ENCODE results near the gene KHDRBS2.

KHDRBS2 gene

DNA sequence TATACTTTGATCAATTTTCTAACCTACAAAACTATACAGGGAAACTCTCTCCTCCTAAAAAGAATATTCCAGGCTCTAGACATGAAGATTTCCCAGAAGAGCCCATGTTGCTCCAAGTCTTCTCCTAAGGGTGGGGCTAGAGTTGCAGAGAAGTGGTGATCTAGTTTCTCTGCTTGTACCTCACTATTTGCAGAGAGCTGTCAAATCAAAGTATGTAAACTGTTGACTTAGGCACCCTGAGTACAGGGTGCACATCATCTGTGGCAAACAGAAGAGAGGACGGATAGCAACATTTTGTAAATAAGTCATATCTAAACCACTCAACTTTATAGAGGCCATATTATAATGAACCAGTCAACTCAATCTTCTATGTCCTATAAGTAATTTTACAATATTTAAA, 250.1 kb downstream of the KHDRBS2 start:
- DNase-seq (ENCODE audit: low read depth in 2 of 2) = no peak

DNA sequence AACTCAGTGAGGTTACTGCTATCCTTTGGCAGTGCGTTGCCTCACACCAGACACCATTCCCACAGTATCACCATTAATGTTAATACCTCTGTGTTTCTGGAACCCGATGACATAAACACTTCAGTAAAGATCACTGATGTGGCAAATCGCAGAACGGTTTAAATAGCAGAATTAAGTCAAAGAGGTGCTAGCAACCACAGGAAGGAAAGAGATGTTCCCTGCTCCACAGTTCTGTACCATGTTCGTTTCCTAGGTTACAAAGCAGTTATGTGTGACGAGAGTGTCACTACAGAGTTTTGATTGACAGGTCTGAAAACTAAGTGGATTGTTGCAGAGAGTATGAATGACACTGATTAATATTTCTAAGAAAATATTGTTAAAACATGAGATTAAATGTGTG, 272.3 kb downstream of the KHDRBS2 start:
- DNase-seq (ENCODE audit: low read depth in 2 of 2) = no peak

DNA sequence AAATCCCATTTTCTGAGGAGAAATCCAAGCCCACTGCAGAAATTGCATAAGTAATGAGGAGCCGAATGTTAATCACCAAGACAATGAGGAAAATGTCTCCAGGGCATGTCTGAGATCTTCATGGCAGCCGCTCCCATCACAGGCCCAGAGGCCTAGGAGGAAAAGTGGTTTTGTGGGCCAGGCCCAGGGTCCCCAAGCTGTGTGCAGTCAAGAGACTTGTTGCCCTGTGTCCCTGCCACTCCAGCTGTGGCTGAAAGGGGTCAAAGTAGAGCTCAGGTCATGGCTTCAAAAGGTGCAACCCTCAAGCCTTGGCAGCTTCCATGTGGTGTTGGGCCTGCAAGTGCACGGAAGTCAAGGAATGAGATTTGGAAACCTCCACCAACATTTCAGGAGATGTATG, 276.6 kb downstream of the KHDRBS2 start:
- DNase-seq (ENCODE audit: low read depth in 2 of 2) = no peak

DNA sequence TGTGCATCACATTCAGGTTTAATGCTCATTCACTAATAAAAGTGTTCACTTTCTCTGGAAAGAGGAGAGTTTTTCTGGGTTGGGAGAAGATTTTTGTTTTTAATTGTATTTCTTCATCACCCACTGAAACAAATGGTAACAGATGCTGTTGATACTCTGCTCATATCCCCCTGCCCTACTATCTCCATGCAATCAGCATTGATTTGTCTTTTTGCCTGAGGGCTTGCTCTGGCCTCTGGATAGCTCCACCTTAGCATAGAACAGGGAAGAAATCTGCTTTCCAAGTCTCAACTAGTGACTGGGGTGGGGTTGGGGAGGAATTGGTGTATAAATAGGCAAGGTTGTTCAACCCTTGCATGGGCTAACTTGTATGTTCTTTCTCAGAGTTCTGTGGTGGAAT, 296.4 kb downstream of the KHDRBS2 start:
- DNase-seq (ENCODE audit: low read depth in 2 of 2) = no peak

DNA sequence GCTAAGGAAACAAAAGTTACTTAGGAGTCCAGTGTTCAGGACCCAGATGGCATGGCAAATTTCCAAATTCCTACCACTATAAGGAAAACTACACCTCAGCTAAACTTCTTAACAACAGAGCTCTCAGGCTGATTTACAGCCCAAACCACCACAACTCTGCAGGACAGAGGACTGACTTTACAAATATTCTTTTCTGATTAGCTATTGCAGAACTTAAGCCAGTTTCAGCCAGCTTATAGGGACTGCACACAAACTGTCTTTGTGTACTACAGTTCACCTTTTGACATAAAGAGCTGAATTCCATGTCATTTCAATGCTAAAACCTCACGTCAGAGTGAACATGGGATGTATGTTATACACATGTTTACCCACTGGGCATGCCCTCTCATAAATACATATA, 305.4 kb downstream of the KHDRBS2 start:
- no peak for DNase-seq (ENCODE audit: low read depth in 2 of 2)

- DNase-seq (ENCODE audit: low read depth in 2 of 2) = no peak
Observed at GRCh38 chr6:61977947-61978346, 308.1 kb downstream of the KHDRBS2 start.

- no peak for DNase-seq (ENCODE audit: low read depth in 2 of 2)
Observed at GRCh38 chr6:61977099-61977498, 308.9 kb downstream of the KHDRBS2 start.

DNA sequence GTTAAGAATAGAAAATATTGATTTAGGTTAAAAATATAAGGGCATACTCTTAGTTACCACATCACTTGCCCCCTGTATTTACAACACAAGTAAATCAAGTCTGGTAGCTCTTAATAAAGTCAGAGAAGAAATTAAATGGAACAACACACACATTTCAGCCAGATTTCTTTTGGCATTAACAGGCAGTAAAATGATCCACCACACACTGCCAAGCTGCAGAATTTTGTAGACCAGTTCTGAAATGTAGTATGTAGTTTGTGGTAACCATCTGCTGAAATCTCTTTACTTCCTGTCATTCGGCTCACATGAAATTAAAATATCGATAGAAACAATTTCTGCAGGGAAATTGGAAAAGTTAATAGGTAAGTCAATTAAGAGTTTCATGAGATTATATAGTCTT, 326.8 kb downstream of the KHDRBS2 start:
- DNase-seq (ENCODE audit: low read depth in 2 of 2) = no peak

DNA sequence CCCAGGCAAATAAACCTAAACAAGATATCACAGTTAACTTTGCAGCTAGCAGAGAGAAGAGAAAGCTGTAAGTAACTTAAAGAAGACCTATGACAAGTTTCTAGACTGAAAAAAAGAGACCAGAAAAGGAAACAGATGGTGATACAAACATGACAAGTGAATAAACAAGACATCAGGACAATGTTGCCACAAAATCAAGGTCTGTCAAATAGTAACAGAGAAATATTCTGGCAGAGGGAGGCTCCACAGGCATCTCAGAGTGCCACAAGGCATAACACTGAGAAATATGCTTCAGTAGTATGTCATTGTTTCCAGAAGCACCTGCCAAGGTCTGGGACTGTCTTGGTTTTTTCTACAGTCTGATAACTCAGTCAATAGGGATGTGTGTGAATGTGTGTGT, 332.2 kb downstream of the KHDRBS2 start:
- DNase-seq (ENCODE audit: low read depth in 2 of 2) = no peak

DNA sequence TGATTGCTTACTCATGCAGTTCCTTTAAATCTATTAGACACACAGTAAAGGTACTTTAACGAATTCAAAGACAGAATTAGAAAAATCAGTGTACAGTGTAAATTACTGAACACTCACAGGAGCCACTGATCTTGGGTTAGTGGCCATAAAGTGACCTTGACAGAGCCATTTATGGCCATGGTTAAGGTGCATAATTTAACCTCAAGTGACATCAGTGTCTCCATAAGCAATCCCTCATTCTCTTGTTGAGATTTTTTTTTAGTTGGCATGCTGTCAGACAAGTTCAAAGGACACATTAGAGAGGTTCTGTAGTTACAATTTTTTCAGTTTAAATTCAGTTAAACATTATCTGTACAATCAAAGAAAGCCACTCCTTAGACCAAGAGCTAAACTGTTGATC, 334.4 kb downstream of the KHDRBS2 start:
- no peak for DNase-seq (ENCODE audit: low read depth in 2 of 2)

DNA sequence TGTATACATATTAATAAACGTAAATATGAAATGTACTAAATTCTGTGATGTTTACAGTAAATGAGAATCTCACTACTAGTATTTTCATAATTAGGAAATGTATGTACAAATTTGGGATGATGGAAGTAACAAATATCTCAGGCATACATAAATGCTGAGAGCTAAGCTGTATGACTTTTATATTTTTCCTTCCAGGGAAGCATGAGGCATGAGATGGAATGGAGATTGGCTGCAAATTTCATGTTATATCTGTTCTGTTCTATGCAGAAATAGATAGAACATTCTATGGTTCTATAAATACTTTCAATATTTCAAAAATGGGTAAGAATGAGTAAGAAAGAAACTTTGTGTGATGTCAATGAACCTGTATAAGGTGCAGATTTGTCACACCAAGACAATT, 335.2 kb downstream of the KHDRBS2 start:
- no peak for DNase-seq (ENCODE audit: low read depth in 2 of 2)

- no peak for DNase-seq (ENCODE audit: low read depth in 2 of 2)
Observed at GRCh38 chr6:61949971-61950370, 336.1 kb downstream of the KHDRBS2 start.

- DNase-seq (ENCODE audit: low read depth in 2 of 2) = no peak
Observed at GRCh38 chr6:61949161-61949560, 336.9 kb downstream of the KHDRBS2 start.

DNA sequence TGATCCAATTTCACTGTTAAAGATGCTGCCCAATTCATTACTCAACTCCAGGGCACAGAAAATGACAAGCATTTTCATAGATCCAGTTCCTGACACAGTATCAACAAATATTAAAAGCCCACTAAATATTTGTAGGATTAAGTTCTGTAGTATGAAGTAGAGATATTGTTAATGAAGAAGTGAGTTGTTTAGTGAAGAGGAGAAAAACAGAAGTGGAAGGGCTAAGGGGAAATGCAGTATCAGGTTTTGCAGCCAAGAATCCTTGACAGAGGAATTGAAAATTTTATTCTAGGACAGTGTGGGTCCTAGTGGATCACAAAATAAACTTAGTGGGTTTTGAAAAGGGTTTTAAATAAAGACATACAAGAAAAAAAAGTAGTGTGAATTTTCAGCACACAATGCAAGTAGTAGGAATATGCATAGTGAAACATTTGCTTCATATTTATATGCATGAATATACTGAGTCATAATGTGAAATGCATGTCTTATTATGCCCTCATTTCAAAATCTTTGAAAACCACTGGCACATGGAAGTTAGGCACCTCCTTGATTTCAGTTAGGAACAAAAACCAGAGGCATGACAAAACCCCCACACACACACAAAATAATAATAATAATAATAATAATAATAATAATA, 338.6 kb downstream of the KHDRBS2 start:
- no peak for DNase-seq (ENCODE audit: low read depth in 2 of 2)

DNA sequence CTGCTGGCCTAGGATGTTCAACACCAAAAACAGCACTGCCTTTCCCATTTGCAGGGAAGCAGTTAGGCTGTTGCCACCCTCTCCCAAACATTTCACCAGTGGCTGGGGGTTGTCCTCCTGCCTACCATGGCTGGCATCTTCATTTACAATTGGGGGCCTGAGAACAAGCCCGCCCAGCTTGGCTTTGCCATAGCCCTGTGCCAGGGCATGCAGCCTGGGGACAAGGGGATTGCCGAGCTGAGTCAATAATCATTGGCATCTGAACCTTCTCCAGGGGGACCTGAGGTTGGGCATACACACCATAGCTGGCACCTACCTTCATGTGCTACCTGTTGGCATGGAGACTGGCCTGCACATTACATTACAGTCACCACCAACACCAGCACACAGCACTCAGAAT, 345.1 kb downstream of the KHDRBS2 start:
- DNase-seq (ENCODE audit: low read depth in 2 of 2) = no peak

GRCh38 chr6:61935242-61935846, 350.7 kb downstream of the KHDRBS2 start:
- no peak for DNase-seq (ENCODE audit: low read depth in 2 of 2)

DNA sequence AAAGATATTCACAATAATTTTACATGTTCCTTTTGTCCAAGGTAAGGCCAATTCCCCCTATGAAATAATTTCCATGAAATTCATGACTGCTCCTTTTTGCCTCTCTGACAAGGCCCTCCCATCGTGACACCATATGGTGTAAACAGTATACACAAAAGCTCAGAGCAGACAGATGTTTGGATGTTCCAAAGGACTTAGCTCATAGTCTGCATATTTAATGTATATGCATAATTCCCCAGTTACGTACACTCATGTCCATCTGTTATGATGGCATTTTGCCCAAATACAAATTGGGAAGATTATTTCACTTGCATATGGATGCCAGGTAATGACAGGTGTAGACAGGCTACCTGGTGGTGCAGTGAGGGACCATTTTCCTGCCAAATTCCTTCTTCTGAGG, 376.5 kb downstream of the KHDRBS2 start:
- DNase-seq (ENCODE audit: low read depth in 2 of 2) = no peak

DNA sequence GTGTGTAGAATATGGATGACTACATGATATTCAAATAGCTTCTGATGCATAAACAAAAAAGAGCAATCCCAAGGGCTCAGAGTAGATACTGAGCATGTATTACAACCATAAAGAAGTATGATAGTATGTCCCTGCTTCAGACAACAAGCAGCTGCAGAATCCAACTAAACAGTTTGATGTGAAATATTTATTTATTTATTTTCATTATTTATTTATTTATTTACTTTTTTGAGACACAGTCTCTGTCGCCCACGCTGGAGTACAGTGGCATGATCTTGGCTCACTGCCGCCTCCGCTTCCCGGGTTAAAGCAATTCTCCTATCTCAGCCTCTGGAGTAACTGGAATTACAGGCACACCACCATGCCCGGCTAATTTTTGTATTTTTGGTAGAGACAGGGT, 384.3 kb downstream of the KHDRBS2 start:
- DNase-seq (ENCODE audit: low read depth in 2 of 2) = no peak

DNA sequence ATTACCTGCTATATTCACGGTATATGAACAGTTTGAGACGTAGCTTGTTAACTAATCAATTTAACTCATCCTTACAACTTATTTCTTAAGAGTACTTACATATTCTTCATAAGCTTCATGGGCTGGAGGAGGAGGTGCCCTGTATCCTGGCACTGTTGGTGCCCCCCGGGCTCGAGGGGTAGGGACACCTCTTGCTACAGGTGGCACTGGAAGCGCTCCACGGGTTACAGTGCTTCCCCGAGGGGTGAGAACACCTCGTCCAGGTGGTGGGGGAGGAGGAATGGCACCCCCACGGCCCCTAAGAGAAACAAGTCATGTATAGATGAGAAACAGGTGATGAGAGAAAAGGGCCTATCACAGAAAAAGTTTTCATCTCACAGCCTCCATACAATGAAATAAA, 391.5 kb downstream of the KHDRBS2 start:
- DNase-seq (ENCODE audit: low read depth in 2 of 2) = no peak

DNA sequence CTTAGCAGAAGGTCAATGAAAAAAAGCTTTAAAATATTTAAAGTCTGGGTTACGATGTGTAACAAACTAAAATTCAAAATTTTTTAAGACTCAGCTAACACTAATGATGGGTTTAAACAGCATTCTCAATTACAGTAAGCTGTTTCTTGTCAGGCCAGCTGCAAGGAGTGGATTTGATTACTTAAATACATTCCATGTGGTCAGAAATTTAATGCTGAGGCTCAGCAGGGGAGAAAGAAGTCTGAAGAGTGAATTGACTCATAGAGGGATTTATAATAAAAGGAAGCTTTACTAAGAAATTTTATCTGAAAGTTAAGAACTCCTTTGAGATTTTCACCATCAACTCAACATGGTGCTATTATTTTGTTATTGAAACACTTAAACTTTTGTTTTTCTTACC, 398.6 kb downstream of the KHDRBS2 start:
- DNase-seq (ENCODE audit: low read depth in 2 of 2) = no peak

DNA sequence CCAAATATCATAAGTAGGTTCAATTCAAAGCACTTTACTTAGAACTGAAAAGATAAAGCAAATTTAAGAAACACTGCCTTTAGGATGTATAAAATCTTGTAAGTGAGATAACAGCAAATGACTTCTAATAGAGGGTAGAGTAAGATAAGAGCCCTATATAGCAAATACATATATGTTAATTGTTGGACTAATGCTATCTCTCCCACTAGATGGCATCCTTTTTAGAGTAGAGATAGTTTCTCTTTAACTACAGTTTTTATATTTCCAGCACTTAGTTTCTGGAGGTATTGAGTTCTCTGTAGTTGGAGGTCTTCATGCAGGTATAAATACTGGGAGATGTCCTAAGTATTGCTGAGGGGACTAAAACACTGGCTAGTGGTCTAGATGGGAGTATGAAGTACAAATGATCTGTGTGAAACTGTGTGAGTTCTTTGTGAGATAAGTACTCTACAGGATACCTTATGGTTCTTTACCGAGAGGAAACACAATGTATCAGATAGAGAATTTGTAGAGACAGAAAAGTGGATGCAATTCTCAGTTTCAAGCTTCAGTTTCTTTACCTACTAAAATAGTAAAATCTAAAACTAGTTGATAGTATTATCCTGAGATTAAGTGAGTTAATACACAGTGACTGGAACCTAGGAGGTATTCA, 399.3 kb downstream of the KHDRBS2 start:
- no peak for DNase-seq (ENCODE audit: low read depth in 2 of 2)

GRCh38 chr6:61869632-61870400, 416.2 kb downstream of the KHDRBS2 start:
- DNase-seq (ENCODE audit: low read depth in 2 of 2) = no peak
